HL-60/S4 treated with phorbol 12-myristate 13-acetate at 8.2 ng/mL for 4 days and 3 days (cell line): ENCODE measurements around the gene DRD3.

Experiments used
- in situ Hi-C: fragments of 300-500 bp; cut with MboI; formaldehyde crosslinking; loops from 2 replicates; pipeline ENCODE4 v1.15.0; 2022; ENCODE audit warnings: low sequenced_read_pairs

DRD3 gene

GRCh38 chr3:114186501-114186900 lies 7.6 kb upstream of the DRD3 start:
- in situ Hi-C loops: no loop called here

GRCh38 chr3:114179575-114179974 lies 723 bp upstream of the DRD3 start:
- in situ Hi-C loops: no loop called here

GRCh38 chr3:114176890-114177289 lies 2.0 kb downstream of the DRD3 start:
- in situ Hi-C loops: no loop called here

GRCh38 chr3:114176487-114176886 lies 2.4 kb downstream of the DRD3 start:
- in situ Hi-C loops: no loop called here

- in situ Hi-C loops: no loop called here
Observed at GRCh38 chr3:114175204-114175987, 3.5 kb downstream of the DRD3 start.

- in situ Hi-C loops: no loop called here
Observed at GRCh38 chr3:114171677-114172076, 7.2 kb downstream of the DRD3 start.

GRCh38 chr3:114168150-114168549 lies 10.7 kb downstream of the DRD3 start:
- in situ Hi-C loops: no loop called here

- in situ Hi-C loops: no loop called here
Observed at GRCh38 chr3:114157321-114157720, 21.5 kb downstream of the DRD3 start.

- in situ Hi-C loops: no loop called here
Observed at GRCh38 chr3:114155370-114155821, 23.5 kb downstream of the DRD3 start.

- in situ Hi-C loops: no loop called here
Observed at GRCh38 chr3:114154321-114154821, 24.5 kb downstream of the DRD3 start.

GRCh38 chr3:114152519-114153151 lies 26.2 kb downstream of the DRD3 start:
- in situ Hi-C loops: no loop called here

- in situ Hi-C loops: no loop called here
Observed at GRCh38 chr3:114151091-114151490, 27.8 kb downstream of the DRD3 start.

GRCh38 chr3:114147251-114147650 lies 31.6 kb downstream of the DRD3 start:
- in situ Hi-C loops: no loop called here

- in situ Hi-C loops: no loop called here
Observed at GRCh38 chr3:114144909-114145688, 33.8 kb downstream of the DRD3 start.

GRCh38 chr3:114143817-114144216 lies 35.0 kb downstream of the DRD3 start:
- in situ Hi-C loops: no loop called here

GRCh38 chr3:114139836-114140235 lies 39.0 kb downstream of the DRD3 start:
- in situ Hi-C loops: no loop called here

GRCh38 chr3:114133947-114134346 lies 44.9 kb downstream of the DRD3 start:
- in situ Hi-C loops: no loop called here

GRCh38 chr3:114132500-114132899 lies 46.4 kb downstream of the DRD3 start:
- in situ Hi-C loops: no loop called here

GRCh38 chr3:114128826-114129225 lies 50.0 kb downstream of the DRD3 start:
- in situ Hi-C loops: no loop called here

GRCh38 chr3:114128231-114128630 lies 50.6 kb downstream of the DRD3 start:
- in situ Hi-C loops: no loop called here

GRCh38 chr3:114127517-114127916 lies 51.3 kb downstream of the DRD3 start:
- in situ Hi-C loops: no loop called here
